Measurements from ENCODE around the gene TBC1D2B. TPM values are rescaled to one million over a fixed set of nuclear protein-coding genes. Genes with fewer than 3 reads are reported as not detected.

Gene TBC1D2B
- total and polyA plus RNA-seq, 2 experiments from 2014 or later: 24.8 to 38.4 TPM

GRCh38 chr15:78002996-78003395, 74.5 kb downstream of the TBC1D2B start:
- no peaks in the 10 kb centered on the region for H3K9me3 ChIP-seq (ENCODE audit: low read depth)
- H3K9me2 ChIP-seq (replicated peaks; ENCODE audit: insufficient read depth): no peaks in the 10 kb centered on the region
- DNase-seq (ENCODE audit: low spot score): no peak
- no peak for TF ChIP-seq CTCF (IDR thresholded peaks at IDR 0.05; ENCODE audit: poor library complexity)
- no peak for TF ChIP-seq EZH2 (IDR thresholded peaks at IDR 0.05; ENCODE audit: borderline replicate concordance)
- TF ChIP-seq EZH2phosphoT487 (IDR thresholded peaks at IDR 0.05; ENCODE audit: low read depth, severe bottlenecking, unreplicated experiment): no peak
- no peaks in the 10 kb centered on the region for H3K36me3 ChIP-seq (replicated peaks; ENCODE audit: insufficient read depth, low read depth)
- WGBS (ENCODE audit: low lambda C conversion rate, missing lambda C conversion rate): 96% methylated on average over 7 of the region's 7 CpGs
- H3K79me2 ChIP-seq: no peaks in the 10 kb centered on the region
- no peak overlapping the region for H2AFZ ChIP-seq
- no peaks in the 10 kb centered on the region for H3K27me3 ChIP-seq
- H3K4me1 ChIP-seq (ENCODE audit: insufficient read depth): peaks cover 5% of the 10 kb centered on the region
- no peak overlapping the region for H3K4me2 ChIP-seq
- no peak overlapping the region for H3K27ac ChIP-seq
- H3K4me3 ChIP-seq: no peak overlapping the region
- H4K20me1 ChIP-seq (ENCODE audit: insufficient read depth, poor library complexity, severe bottlenecking): no peaks in the 10 kb centered on the region

- H3K9me3 ChIP-seq (ENCODE audit: low read depth): no peaks in the 10 kb centered on the region
- H3K4me1 ChIP-seq (ENCODE audit: insufficient read depth): peaks cover 5% of the 10 kb centered on the region
- H3K9me2 ChIP-seq (replicated peaks; ENCODE audit: insufficient read depth): no peaks in the 10 kb centered on the region
- H3K4me3 ChIP-seq: no peak overlapping the region
- no peak for DNase-seq (ENCODE audit: low spot score)
- no peak overlapping the region for H3K4me2 ChIP-seq
- H4K20me1 ChIP-seq (ENCODE audit: insufficient read depth, poor library complexity, severe bottlenecking): no peaks in the 10 kb centered on the region
- WGBS (ENCODE audit: low lambda C conversion rate, missing lambda C conversion rate): 89% methylated on average over 4 of the region's 4 CpGs
- no peak for TF ChIP-seq EZH2phosphoT487 (IDR thresholded peaks at IDR 0.05; ENCODE audit: low read depth, severe bottlenecking, unreplicated experiment)
- TF ChIP-seq CTCF (IDR thresholded peaks at IDR 0.05; ENCODE audit: poor library complexity): no peak
- H3K36me3 ChIP-seq (replicated peaks; ENCODE audit: insufficient read depth, low read depth): no peaks in the 10 kb centered on the region
- no peak overlapping the region for H2AFZ ChIP-seq
- H3K27me3 ChIP-seq: no peaks in the 10 kb centered on the region
- H3K27ac ChIP-seq: no peak overlapping the region
- H3K79me2 ChIP-seq: no peaks in the 10 kb centered on the region
These were observed 75.9 kb downstream of the TBC1D2B start for GRCh38 chr15:78001656-78002055.

- Histone ChIP-seq H3K4me3 (no peak overlapping the region), H3K27ac (no peak overlapping the region), H3K9me2 (replicated peaks; ENCODE audit: insufficient read depth) (no peaks in the 10 kb centered on the region), H3K27me3 (no peaks in the 10 kb centered on the region), H3K9me3 (ENCODE audit: low read depth) (no peaks in the 10 kb centered on the region), H3K79me2 (no peaks in the 10 kb centered on the region), H4K20me1 (ENCODE audit: insufficient read depth, poor library complexity, severe bottlenecking) (no peaks in the 10 kb centered on the region), H3K4me1 (ENCODE audit: insufficient read depth) (peaks cover 5% of the 10 kb centered on the region), H3K36me3 (replicated peaks; ENCODE audit: insufficient read depth, low read depth) (no peaks in the 10 kb centered on the region), H2AFZ (no peak overlapping the region), H3K4me2 (no peak overlapping the region)
- no peak for TF ChIP-seq CTCF (IDR thresholded peaks at IDR 0.05; ENCODE audit: poor library complexity)
- TF ChIP-seq EZH2 (IDR thresholded peaks at IDR 0.05; ENCODE audit: borderline replicate concordance): no peak
- TF ChIP-seq EZH2phosphoT487 (IDR thresholded peaks at IDR 0.05; ENCODE audit: low read depth, severe bottlenecking, unreplicated experiment): no peak
- 91% methylated on average over 6 of the region's 6 CpGs for WGBS (ENCODE audit: low lambda C conversion rate, missing lambda C conversion rate)
- DNase-seq (ENCODE audit: low spot score): no peak
These were observed 76.6 kb downstream of the TBC1D2B start for GRCh38 chr15:78000927-78001249.
